Thoracic aorta (tissue), 2 donors: ENCODE measurements around the gene TP63. TPM values are rescaled to one million over a fixed set of nuclear protein-coding genes. Genes with fewer than 3 reads are reported as not detected.

Experiments
- ATAC-seq: fragments of 150-250 bp; one replicate; pipeline ENCODE4 v1.8.0; 2017; ENCODE audit warnings: low read depth; ENCODE audit not compliant: insufficient number of reproducible peaks, low FRiP score
- DNase-seq: peaks from one replicate; pipeline ENCODE4 v3.0.0-alpha.2; 2020; ENCODE audit warnings: low spot score
- H3K27ac ChIP-seq, 2 donors: fragments of 200-600 bp; sonication (generic); 1 replicate in 1 of 2; 2 replicates in 1 of 2; pipeline ENCODE4 v1.5.1; 2016; ENCODE audit warnings: mild to moderate bottlenecking in 2 of 2, moderate library complexity in 2 of 2
- H3K27me3 ChIP-seq: fragments of 200-600 bp; sonication (generic); replicated peaks from 2 replicates; pipeline ENCODE4 v1.6.0; 2016; ENCODE audit warnings: mild to moderate bottlenecking; ENCODE audit not compliant: insufficient read depth
- H3K36me3 ChIP-seq: fragments of 200-600 bp; sonication (generic); one replicate; pipeline ENCODE4 v1.5.1; 2016
- H3K4me1 ChIP-seq, 2 donors: fragments of 200-600 bp; sonication (generic); 1 replicate in 1 of 2; 2 replicates in 1 of 2; pipeline versions ENCODE4 v1.5.1 to v1.6.0; 2016; ENCODE audit warnings: low read depth in 2 of 2, mild to moderate bottlenecking in 1 of 2; ENCODE audit not compliant: control insufficient read depth in 1 of 2
- H3K4me3 ChIP-seq: fragments of 200-600 bp; sonication (generic); 2 replicates; pipeline ENCODE4 v1.5.1; 2016; ENCODE audit warnings: mild to moderate bottlenecking
- H3K9me3 ChIP-seq: fragments of 200-600 bp; sonication (generic); 2 replicates; pipeline ENCODE4 v1.5.1; 2016
- total RNA-seq, 2 donors: library from RNA; depleted of rRNA; stranded (reverse); fragments of >200 nt; gene quantifications; one replicate each; pipeline versions ENCODE4 v1.1.0 to v1.2.3, GENCODE V29; 2016
- TF ChIP-seq, protein P1 (sequence below): fragments of 200-600 bp; sonication (generic); IDR thresholded peaks from one replicate; pipeline ENCODE4 v1.5.1; 2019; ENCODE audit warnings: antibody characterized with exemption

TP63 gene
- total RNA-seq, 2 donors from 2014 or later = 0.14 to 0.42 TPM

DNA sequence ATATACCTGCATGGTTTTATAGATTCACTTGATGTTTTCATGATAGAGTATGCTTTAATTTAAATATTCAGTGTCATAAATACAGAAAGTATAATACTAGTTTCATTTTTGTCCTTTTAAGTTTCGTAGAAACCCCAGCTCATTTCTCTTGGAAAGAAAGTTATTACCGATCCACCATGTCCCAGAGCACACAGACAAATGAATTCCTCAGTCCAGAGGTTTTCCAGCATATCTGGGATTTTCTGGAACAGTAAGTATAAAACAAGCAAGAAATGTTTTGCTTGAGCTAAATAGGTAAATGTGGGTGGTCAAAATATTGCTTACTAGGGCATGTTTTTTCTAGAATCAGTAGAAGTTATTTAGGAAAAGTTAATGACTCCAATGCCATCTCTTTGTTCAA lies 106.4 kb downstream of the TP63 start:
- no peak for ATAC-seq
- no peaks in the 10 kb centered on the region for H3K36me3 ChIP-seq
- DNase-seq = no peak
- no peak overlapping the region for H3K27ac ChIP-seq
- H3K4me3 ChIP-seq = no peak overlapping the region
- H3K4me1 ChIP-seq = no peaks in the 10 kb centered on the region
- H3K9me3 ChIP-seq = no peaks in the 10 kb centered on the region
- H3K27me3 ChIP-seq = no peaks in the 10 kb centered on the region
- TF ChIP-seq, protein P1, sequence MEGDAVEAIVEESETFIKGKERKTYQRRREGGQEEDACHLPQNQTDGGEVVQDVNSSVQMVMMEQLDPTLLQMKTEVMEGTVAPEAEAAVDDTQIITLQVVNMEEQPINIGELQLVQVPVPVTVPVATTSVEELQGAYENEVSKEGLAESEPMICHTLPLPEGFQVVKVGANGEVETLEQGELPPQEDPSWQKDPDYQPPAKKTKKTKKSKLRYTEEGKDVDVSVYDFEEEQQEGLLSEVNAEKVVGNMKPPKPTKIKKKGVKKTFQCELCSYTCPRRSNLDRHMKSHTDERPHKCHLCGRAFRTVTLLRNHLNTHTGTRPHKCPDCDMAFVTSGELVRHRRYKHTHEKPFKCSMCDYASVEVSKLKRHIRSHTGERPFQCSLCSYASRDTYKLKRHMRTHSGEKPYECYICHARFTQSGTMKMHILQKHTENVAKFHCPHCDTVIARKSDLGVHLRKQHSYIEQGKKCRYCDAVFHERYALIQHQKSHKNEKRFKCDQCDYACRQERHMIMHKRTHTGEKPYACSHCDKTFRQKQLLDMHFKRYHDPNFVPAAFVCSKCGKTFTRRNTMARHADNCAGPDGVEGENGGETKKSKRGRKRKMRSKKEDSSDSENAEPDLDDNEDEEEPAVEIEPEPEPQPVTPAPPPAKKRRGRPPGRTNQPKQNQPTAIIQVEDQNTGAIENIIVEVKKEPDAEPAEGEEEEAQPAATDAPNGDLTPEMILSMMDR = no peak

DNA sequence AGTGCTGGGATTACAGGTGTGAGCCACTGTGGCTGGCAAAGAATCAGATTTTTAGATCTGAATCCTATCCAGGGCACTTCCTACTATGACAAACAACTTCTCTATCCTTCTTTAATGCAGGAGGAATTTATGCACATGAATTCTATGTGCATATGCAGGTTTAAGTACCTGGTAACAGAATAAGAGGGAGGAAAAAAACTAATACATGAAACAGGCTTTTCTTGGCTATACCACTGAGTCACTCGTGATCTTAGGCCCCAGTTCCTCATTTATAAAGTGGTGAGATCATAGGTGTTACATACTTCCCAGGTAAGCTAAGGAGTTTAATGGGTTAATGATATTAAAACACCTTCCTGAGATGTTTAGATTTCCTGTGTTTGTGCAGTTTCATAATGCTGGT lies 108.2 kb downstream of the TP63 start:
- TF ChIP-seq, protein P1 = no peak
- H3K4me1 ChIP-seq = no peaks in the 10 kb centered on the region

DNA sequence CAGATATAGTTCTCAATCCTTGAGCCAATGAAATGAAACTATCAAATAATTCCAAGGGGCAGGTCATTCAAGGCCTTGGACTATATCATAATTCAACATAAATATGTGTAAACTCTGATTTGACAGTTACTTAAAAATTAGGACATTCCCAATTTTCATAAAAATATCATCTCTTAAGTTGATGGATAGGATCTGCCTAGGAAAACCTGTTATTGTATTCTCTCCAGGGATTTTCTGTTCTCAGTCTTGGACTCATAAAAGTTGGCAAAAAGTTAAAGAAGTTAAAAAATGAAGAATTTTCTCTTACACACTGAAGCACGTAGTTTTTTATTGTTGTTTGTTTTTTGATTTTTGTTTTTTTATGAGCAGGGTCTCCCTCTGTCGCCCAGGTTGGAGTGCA lies 109.0 kb downstream of the TP63 start:
- Histone ChIP-seq H3K4me3 (no peak overlapping the region), H3K27me3 (no peaks in the 10 kb centered on the region), H3K36me3 (no peaks in the 10 kb centered on the region), H3K4me1 (no peaks in the 10 kb centered on the region), H3K27ac (no peak overlapping the region), H3K9me3 (peaks cover 5% of the 10 kb centered on the region)
- DNase-seq (no peak), ATAC-seq (no peak)
- TF ChIP-seq, protein P1 = no peak

More for the DNA sequence above, 108.2 kb downstream of the TP63 start:
- Histone ChIP-seq H3K36me3 (no peaks in the 10 kb centered on the region), H3K27ac (no peak overlapping the region), H3K4me3 (no peak overlapping the region), H3K27me3 (no peaks in the 10 kb centered on the region), H3K9me3 (no peaks in the 10 kb centered on the region)
- DNase-seq = no peak
- ATAC-seq = no peak

DNA sequence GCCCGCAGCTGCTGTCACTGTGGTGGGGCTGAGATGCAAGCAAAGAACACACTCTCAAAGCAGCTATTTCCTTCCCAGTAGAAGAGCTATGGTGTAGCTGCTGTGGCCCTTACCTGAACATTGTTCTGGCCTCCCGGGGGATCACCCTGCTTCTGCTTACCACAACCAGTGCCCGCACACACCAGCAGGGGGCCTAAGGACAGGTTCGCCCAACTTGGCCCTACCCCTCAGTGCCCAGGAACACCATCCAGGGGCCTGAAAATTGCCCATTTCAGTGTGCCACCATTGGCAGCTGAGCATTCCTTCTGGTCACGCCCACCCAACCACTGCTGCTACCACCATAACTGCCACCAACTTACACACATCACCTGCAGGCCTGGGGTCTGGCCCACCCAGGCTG lies 113.0 kb downstream of the TP63 start:
- H3K27me3 ChIP-seq = no peaks in the 10 kb centered on the region
- no peak for ATAC-seq

DNA sequence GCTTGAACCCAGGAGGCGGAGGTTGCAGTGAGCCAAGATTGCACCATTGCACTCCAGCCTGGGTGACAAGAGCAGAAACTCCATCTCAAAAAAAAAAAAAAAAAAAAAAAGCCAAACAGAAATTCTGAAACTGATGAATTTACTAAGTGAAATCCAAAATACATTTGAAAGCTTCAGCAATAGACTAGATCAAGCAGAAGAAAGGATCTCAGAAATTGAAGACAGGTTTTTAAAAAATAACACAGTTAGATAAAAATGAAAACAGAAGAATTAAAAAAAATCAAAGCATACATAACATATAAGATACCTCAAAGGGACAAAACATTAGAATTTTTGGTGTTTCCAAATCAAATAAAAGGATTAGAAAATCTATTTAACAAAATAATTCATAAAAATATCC lies 114.4 kb downstream of the TP63 start:
- H3K27ac ChIP-seq = no peak overlapping the region
- no peak overlapping the region for H3K4me3 ChIP-seq
- DNase-seq (no peak), ATAC-seq (no peak)
- H3K9me3 ChIP-seq = peaks cover 5% of the 10 kb centered on the region
- H3K36me3 ChIP-seq = no peaks in the 10 kb centered on the region
- no peaks in the 10 kb centered on the region for H3K4me1 ChIP-seq
- TF ChIP-seq, protein P1 = no peak
- H3K27me3 ChIP-seq = no peaks in the 10 kb centered on the region

More for the DNA sequence above, 113.0 kb downstream of the TP63 start:
- Histone ChIP-seq H3K27ac (no peak overlapping the region), H3K4me1 (no peaks in the 10 kb centered on the region), H3K9me3 (peaks cover 5% of the 10 kb centered on the region), H3K36me3 (no peaks in the 10 kb centered on the region), H3K4me3 (no peak overlapping the region)
- DNase-seq = no peak
- TF ChIP-seq, protein P1 = no peak
